Neural progenitor cell (in vitro differentiated cells): ENCODE results near the gene KIAA0232. TPM values are rescaled to one million over a fixed set of nuclear protein-coding genes. Genes with fewer than 3 reads are reported as not detected.

Experiments used
- DNase-seq: peaks from one replicate; pipeline ENCODE4 v3.0.0-alpha.2; 2016; ENCODE audit warnings: low spot score
- H2AFZ ChIP-seq: fragments of 200-600 bp; sonication (generic); replicated peaks from 2 replicates; pipeline ENCODE4 v1.6.1; 2016; ENCODE audit warnings: antibody characterized with exemption
- H3F3A ChIP-seq: fragments of 200-600 bp; sonication (generic); 2 replicates; pipeline ENCODE4 v1.6.1; 2016; ENCODE audit warnings: antibody characterized with exemption, low read depth
- H3K27ac ChIP-seq: fragments of 200-600 bp; sonication (generic); 2 replicates; pipeline ENCODE4 v1.5.1; 2016; ENCODE audit warnings: mild to moderate bottlenecking
- H3K27me3 ChIP-seq: fragments of 200-600 bp; sonication (generic); 2 replicates; pipeline ENCODE4 v1.6.1; 2016; ENCODE audit warnings: mild to moderate bottlenecking, moderate library complexity
- H3K36me3 ChIP-seq: fragments of 200-600 bp; sonication (generic); 2 replicates; pipeline ENCODE4 v1.5.1; 2016
- H3K4me1 ChIP-seq: fragments of 200-600 bp; sonication (generic); 2 replicates; pipeline ENCODE4 v1.6.1; 2016; ENCODE audit warnings: mixed run types
- H3K4me2 ChIP-seq: fragments of 200-600 bp; sonication (generic); 2 replicates; pipeline ENCODE4 v1.6.1; 2016
- H3K4me3 ChIP-seq: fragments of 200-600 bp; sonication (generic); 2 replicates; pipeline ENCODE4 v1.5.1; 2016
- H3K79me2 ChIP-seq: fragments of 200-600 bp; sonication (generic); 2 replicates; pipeline ENCODE4 v1.6.1; 2016; ENCODE audit warnings: low read depth
- H3K9ac ChIP-seq: fragments of 200-600 bp; sonication (generic); 2 replicates; pipeline ENCODE4 v1.6.1; 2016
- H3K9me3 ChIP-seq: fragments of 200-600 bp; sonication (generic); 2 replicates; pipeline ENCODE4 v1.5.1; 2016; ENCODE audit warnings: low read depth
- H4K20me1 ChIP-seq: fragments of 200-600 bp; sonication (generic); 2 replicates; pipeline ENCODE4 v1.6.1; 2016; ENCODE audit warnings: low read depth
- H3K27ac Mint-ChIP-seq: 3 replicates; pipeline ENCODE4 v1.8.0; 2021; ENCODE audit warnings: mixed read lengths
- H3K27me3 Mint-ChIP-seq: 2 replicates; pipeline ENCODE4 v1.8.0; 2022; ENCODE audit warnings: low read depth, mild to moderate bottlenecking, inconsistent platforms, moderate library complexity, mixed read lengths; ENCODE audit not compliant: insufficient read depth
- H3K36me3 Mint-ChIP-seq: 3 replicates; pipeline ENCODE4 v1.8.0; 2021; ENCODE audit warnings: mixed read lengths
- H3K4me1 Mint-ChIP-seq: 3 replicates; pipeline ENCODE4 v1.8.0; 2021; ENCODE audit warnings: mixed read lengths
- H3K4me3 Mint-ChIP-seq: 3 replicates; pipeline ENCODE4 v1.8.0; 2021; ENCODE audit warnings: mild to moderate bottlenecking, moderate library complexity, mixed read lengths
- H3K9me3 Mint-ChIP-seq: 3 replicates; pipeline ENCODE4 v1.8.0; 2020; ENCODE audit warnings: mixed read lengths
- CTCF ChIP-seq: fragments of 200-600 bp; sonication (generic); IDR thresholded peaks from 2 replicates; pipeline ENCODE4 v1.5.1; 2017; ENCODE audit warnings: antibody characterized with exemption, mild to moderate bottlenecking
- EZH2 ChIP-seq: fragments of 200-600 bp; sonication (generic); IDR thresholded peaks from 2 replicates; pipeline ENCODE4 v1.6.1; 2017; ENCODE audit warnings: antibody characterized with exemption, mild to moderate bottlenecking, moderate library complexity
- EZH2phosphoT487 ChIP-seq: fragments of 200-600 bp; sonication (generic); IDR thresholded peaks from 2 replicates; pipeline ENCODE4 v1.6.1; 2017; ENCODE audit warnings: antibody characterized with exemption
- total RNA-seq: library from RNA; depleted of rRNA; stranded (reverse); fragments of >200 nt; gene quantifications from 2 replicates; pipeline ENCODE4 v1.2.3, GENCODE V29; 2015; ENCODE audit warnings: low replicate concordance

Gene KIAA0232
- total RNA-seq, 1 donor from 2014 or later = 42.9 TPM

DNA sequence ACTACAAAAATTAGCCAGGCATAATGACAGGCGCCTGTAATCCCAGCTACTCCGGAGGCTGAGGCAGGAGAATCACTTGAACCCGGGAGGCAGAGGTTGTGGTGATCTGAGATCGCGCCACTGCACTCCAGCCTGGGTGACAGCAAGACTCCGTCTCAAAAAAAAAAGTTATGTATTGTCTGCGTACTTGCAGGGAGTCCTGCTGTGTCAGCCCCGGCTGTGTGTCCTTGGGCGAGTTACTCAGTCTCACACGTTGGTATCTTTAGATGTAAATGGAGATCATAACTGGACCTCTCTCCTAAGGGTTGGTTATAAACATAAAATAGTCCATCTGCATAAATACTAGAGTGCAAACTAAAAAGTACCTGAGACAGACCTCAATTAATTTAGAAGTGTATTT lies 104.4 kb downstream of the KIAA0232 start:
- Histone ChIP-seq H3K27me3 (no peaks in the 10 kb centered on the region), H3K27ac (no peak overlapping the region), H3K79me2 (no peaks in the 10 kb centered on the region), H2AFZ (no peak overlapping the region), H3K9me3 (no peaks in the 10 kb centered on the region), H3K4me2 (no peak overlapping the region), H3K36me3 (no peaks in the 10 kb centered on the region), H3K4me3 (no peak overlapping the region), H3K9ac (no peak overlapping the region), H3K4me1 (peaks cover 16% of the 10 kb centered on the region), H4K20me1 (peaks cover 4% of the 10 kb centered on the region), H3F3A (peaks cover 21% of the 10 kb centered on the region)
- peaks cover 2% of the 10 kb centered on the region for H3K27me3 Mint-ChIP-seq
- H3K4me3 Mint-ChIP-seq = no peak overlapping the region
- no peak for TF ChIP-seq CTCF
- no peak for TF ChIP-seq EZH2phosphoT487
- TF ChIP-seq EZH2 = no peak
- H3K27ac Mint-ChIP-seq = no peak overlapping the region
- H3K4me1 Mint-ChIP-seq = peaks cover 15% of the 10 kb centered on the region
- peaks cover 10% of the 10 kb centered on the region for H3K9me3 Mint-ChIP-seq
- H3K36me3 Mint-ChIP-seq = peaks cover 14% of the 10 kb centered on the region
- no peak for DNase-seq

GRCh38 chr4:6887591-6888371 lies 105.3 kb downstream of the KIAA0232 start:
- Histone ChIP-seq H3K36me3 (no peaks in the 10 kb centered on the region), H3K9ac (no peak overlapping the region), H2AFZ (no peak overlapping the region), H4K20me1 (peaks cover 4% of the 10 kb centered on the region), H3F3A (peaks cover 21% of the 10 kb centered on the region), H3K27ac (no peak overlapping the region), H3K4me3 (no peak overlapping the region), H3K4me1 (peaks cover 21% of the 10 kb centered on the region), H3K9me3 (no peaks in the 10 kb centered on the region), H3K4me2 (no peak overlapping the region), H3K79me2 (no peaks in the 10 kb centered on the region), H3K27me3 (no peaks in the 10 kb centered on the region)
- peaks cover 10% of the 10 kb centered on the region for H3K9me3 Mint-ChIP-seq
- H3K27me3 Mint-ChIP-seq = peaks cover 2% of the 10 kb centered on the region
- H3K4me1 Mint-ChIP-seq = peaks cover 23% of the 10 kb centered on the region
- no peak overlapping the region for H3K27ac Mint-ChIP-seq
- no peak overlapping the region for H3K4me3 Mint-ChIP-seq
- peaks cover 13% of the 10 kb centered on the region for H3K36me3 Mint-ChIP-seq
- DNase-seq = no peak
- TF ChIP-seq CTCF = no peak
- no peak for TF ChIP-seq EZH2phosphoT487
- no peak for TF ChIP-seq EZH2

DNA sequence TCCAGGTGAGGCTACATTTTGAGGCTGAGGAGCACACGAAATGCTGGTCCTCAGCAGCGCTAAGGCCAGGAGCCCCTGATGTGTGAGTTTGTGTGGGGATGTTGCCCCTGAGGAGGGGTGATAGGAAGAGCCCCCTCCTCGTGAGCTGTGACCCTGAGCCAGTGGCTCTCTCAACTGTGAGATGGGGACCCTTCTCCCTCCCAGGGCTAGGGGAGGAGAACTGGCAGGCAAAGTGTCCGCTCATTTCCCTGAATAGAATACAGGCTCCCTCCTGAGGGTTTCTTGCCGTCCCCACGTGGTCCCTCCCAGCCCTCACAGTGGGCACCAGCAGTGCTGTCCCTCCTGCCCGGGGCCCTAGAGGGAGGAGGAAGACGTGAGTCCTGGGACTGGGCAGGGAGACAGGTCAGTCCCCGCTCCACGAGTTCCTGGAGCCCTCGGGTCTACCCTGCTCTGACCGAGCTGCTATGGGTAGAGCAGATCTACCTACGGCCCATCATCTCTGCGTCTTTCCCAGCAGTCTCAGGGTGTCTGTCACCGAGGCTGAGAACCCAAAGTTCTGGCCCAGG lies 106.1 kb downstream of the KIAA0232 start:
- H4K20me1 ChIP-seq = peaks cover 4% of the 10 kb centered on the region
- Mint-ChIP-seq H3K27me3 (peaks cover 2% of the 10 kb centered on the region), H3K36me3 (peaks cover 11% of the 10 kb centered on the region), H3K4me3 (no peak overlapping the region), H3K27ac (no peak overlapping the region), H3K4me1 (peaks cover 28% of the 10 kb centered on the region), H3K9me3 (peaks cover 10% of the 10 kb centered on the region)
- peaks cover 13% of the 10 kb centered on the region for H3F3A ChIP-seq
- no peak overlapping the region for H3K4me3 ChIP-seq
- no peak for DNase-seq
- no peak overlapping the region for H3K9ac ChIP-seq
- H3K9me3 ChIP-seq = no peaks in the 10 kb centered on the region
- H3K79me2 ChIP-seq = no peaks in the 10 kb centered on the region
- H3K4me2 ChIP-seq = no peak overlapping the region
- H2AFZ ChIP-seq = no peak overlapping the region
- H3K27ac ChIP-seq = no peak overlapping the region
- TF ChIP-seq EZH2 (no peak), EZH2phosphoT487 (no peak), CTCF (no peak)
- H3K36me3 ChIP-seq = no peaks in the 10 kb centered on the region
- peaks cover 21% of the 10 kb centered on the region for H3K4me1 ChIP-seq
- no peaks in the 10 kb centered on the region for H3K27me3 ChIP-seq
